ENCODE results near the gene COL1A2.

DNA sequence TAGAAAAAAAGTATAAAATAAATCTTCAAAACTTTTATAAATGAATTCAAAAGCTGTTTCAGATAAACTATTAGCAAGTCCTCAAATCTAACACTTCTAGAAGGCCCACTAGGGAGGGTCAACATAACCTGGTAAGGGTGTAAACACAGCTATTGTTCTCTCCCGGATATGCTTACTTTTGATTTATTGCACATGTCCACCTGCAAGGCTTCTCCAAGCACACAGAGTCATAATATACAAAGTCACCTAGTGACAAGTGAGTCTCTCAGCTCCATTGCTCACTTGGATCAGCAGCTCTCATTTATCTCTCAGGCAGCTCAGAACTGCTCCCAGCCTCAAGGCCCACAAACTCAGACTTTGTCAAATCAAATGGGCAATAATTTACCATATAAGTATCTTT, 44.0 kb upstream of the COL1A2 start:
- TF ChIP-seq, protein P1, sequence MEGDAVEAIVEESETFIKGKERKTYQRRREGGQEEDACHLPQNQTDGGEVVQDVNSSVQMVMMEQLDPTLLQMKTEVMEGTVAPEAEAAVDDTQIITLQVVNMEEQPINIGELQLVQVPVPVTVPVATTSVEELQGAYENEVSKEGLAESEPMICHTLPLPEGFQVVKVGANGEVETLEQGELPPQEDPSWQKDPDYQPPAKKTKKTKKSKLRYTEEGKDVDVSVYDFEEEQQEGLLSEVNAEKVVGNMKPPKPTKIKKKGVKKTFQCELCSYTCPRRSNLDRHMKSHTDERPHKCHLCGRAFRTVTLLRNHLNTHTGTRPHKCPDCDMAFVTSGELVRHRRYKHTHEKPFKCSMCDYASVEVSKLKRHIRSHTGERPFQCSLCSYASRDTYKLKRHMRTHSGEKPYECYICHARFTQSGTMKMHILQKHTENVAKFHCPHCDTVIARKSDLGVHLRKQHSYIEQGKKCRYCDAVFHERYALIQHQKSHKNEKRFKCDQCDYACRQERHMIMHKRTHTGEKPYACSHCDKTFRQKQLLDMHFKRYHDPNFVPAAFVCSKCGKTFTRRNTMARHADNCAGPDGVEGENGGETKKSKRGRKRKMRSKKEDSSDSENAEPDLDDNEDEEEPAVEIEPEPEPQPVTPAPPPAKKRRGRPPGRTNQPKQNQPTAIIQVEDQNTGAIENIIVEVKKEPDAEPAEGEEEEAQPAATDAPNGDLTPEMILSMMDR (IDR thresholded peaks at IDR 0.05), result no peak
- TF ChIP-seq EP300 (IDR thresholded peaks at IDR 0.05; ENCODE audit: low read depth) (no peak), POLR2AphosphoS5 (IDR thresholded peaks at IDR 0.05) (no peak), POLR2A (IDR thresholded peaks at IDR 0.05) (no peak)

Data from transverse colon (tissue), 4 donors.